Occipital lobe (tissue), 2 donors: ENCODE data around the gene AZGP1. TPM values are rescaled to one million over a fixed set of nuclear protein-coding genes. Genes with fewer than 3 reads are reported as not detected.
"Not testable (repeated sequence)": the region's sequence is repeated elsewhere in the genome, so short reads cannot be mapped to it uniquely, and the experiment has no call there.

ENCODE experiments used
- DNase-seq: peaks from one replicate; lab custom pipeline; 2025; lab: John Stamatoyannopoulos, UW
- total RNA-seq: library from RNA; depleted of rRNA; stranded (reverse); fragments of >200 nt; gene quantifications from one replicate; pipeline ENCODE4 v1.2.3, GENCODE V29; 2014

AZGP1 gene
- total RNA-seq, 1 donor from 2014 or later: not detected

DNA sequence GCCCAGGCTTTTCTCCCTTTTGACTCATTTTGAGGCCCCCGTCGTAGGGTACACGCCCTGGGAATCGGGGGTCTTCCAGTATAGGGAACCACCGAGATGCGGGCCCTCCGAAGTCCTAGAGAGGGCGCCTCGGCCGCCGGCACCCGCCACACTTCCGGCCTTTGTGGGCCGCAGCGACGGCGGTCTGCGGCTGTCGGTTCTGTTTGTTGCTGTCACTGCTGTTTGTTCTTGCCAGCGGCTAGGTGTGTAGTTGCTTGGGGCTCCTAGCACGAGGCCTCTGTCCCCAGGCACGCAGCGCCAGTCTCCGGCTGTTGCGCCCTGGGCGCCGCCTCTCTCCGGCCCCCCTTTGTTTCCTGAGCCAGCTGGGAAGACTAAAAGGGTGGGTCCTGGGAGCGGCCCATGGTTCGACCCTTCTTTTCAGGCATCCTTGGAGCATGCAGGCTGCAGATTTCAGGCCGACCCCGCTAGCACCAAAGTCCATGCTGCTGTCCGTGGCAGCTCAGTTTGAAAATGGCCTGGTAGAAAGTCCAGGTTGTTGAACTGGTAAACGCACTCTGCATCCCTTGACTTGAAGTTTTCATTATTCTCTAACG is 21.8 kb upstream of the AZGP1 start:
- DNase-seq: no peak

DNA sequence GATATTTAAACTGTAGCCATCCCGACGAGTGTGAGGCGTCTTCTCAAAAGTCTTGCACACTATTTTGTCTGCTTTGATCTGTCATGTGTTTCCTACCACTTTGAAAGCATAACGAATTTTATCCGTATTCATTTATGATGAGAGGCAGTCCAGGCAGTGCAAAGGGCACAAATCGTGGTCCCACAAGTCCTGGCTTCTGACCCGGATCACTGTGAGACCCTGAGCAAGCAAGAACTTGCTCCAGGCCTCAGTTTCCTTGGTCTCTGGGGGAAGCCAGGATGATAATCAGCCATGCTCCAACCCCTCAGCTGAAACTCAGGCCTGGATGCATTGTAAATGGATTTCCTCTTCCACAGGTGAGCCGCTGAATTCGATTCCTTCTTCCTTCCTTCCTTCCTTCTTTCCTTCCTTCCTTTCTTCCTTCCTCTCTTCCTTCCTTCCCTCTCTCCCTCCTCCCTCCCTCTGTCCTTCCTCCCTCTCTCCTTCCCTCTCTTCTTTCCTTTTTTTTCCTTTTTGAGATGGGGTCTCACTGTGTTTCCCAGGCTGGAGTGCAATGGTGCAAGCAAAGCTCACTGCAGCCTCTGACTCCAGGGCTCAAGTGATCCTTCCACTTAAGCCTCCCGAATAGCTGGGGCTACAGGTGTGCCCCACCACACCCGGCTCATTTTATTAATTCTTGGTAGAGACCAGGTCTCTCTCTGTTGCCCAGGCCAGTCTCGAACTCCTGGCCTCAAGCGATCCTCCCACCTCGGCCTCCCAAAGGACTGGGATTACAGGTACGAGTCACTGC is 21.1 kb upstream of the AZGP1 start:
- no peak for DNase-seq

DNA sequence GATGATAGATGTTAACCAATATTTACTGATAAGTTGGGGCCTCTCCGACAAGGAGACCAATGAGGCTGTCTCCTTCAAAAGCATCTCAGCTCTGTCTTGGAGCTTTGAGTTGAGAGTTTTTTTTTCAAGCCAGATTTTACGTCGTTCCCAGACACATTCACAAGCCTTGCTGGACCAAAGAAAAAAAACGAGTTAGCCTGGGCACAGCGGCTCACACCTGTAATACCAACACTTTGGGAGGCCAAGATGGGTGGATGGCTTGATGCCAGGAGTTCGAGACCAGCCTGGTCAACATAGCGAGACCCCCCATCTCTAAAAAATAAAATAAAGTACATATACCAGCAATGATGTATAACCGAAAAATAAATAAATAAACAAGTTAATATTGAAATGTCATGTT is 19.0 kb upstream of the AZGP1 start:
- no peak for DNase-seq

DNA sequence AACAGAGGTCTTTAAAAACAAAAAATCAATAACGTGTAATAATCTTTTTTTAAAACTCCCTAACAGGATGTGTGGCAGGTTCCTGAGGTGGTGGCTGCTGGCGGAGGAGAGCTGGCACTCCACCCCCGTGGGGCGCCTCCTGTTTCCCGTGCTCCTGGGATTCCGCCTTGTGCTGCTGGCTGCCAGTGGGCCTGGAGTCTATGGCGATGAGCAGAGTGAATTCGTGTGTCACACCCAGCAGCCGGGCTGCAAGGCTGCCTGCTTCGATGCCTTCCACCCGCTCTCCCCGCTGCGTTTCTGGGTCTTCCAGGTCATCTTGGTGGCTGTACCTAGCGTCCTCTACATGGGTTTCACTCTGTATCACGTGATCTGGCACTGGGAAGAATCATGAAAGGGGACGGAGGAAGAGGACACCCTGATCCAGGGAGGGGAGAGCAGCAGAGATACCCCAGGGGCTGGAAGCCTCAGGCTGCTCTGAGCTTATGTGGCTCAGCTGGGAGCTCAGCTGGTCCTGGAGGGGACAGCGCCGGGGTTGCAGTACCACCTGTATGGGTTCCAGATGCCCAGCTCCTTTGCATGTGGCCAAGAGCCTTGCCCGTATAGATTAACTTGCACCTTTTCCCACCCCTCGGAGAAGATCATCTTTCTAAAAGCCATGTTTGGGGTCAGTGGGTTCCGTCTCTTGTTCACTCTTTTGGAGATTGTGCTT is 16.7 kb upstream of the AZGP1 start:
- DNase-seq: no peak

DNA sequence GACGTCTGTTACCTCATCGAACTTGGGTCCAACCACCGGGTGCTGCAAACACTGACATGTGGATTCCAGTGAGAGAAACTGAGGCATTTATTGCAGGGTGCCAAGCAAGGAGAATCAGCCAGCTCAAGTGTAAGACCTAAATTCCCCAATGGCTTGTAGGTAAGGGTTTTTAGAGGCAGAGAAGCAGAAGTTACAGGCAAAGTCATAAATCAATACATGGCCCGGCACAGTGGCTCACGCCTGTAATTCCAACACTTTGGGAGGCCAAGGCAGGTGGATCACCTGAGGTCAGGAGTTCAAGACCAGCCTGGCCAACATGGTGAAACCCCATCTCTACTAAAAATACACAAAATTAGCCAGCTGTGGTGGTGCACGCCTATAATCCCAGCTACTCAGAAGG is 15.7 kb upstream of the AZGP1 start:
- DNase-seq: not testable (repeated sequence)

DNA sequence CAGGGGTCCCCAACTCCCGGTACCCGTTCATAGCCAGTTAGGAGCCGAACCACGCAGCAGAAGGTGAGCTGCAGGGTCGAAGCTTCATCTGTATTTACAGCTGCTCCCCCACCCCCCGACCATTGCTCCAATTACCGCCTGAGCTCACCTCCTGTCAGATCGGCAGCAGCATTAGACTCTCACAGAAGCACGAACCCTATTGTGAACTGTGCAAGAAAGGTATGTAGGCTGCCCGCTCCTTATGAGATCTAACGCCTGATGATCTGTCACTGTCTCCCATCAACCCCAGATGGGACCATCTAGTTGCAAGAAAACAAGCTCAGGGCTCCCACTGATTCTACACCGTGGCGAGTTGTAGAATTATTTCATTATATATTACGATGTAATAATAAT is 14.6 kb upstream of the AZGP1 start:
- no peak for DNase-seq

DNA sequence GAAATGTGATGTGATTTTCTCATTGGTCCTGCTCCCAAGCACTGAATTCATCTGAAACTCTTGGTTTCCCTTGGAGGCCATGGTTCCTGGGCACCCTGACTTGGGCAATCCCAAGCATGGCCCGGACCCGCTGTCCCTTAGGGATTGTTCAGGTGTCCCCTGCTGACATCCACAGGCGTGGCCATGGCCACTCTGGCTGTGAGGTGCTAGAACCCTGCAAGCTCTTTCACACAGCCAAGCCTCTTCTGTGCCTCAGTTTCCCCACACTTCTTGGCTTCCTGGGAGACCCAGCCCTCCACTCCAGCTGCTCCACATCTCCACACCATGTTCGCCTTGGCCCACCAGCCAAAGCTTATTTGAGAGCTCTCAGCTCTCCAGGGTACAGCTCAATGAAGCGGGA is 12.0 kb upstream of the AZGP1 start:
- DNase-seq: no peak

DNA sequence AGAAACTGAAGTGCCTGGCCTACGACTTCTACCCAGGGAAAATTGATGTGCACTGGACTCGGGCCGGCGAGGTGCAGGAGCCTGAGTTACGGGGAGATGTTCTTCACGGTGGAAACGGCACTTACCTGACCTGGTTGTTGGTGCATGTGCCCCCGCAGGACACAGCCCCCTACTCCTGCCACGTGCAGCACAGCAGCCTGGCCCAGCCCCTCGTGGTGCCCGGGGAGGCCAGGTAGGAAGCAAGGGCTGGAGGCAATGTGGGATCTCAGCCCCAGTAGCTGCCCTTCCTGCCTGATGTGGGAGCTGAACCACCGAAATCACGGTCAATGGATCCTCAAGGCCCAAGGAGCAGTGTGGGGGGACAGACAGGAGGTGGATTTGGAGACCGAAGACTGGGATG is 11.5 kb upstream of the AZGP1 start:
- DNase-seq: not testable (repeated sequence)

DNA sequence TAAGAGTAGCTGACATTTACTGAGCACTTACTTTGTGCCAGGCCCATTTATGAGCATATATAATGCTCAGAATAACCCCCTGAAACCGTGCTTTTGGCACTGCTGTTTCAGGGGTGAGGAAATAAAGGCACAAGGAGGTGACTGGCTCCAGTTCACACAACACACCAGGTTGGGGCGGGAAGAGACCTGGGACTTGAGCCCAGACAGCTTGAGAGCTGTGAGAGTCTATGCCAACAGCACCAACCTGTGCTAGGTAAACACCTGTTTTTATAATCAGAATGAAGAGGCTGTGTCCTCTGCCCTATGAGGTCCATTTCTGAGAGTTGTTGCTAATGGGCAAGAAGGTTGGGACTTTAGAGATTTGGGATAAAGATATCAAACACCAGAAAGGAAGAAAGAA is 8.8 kb upstream of the AZGP1 start:
- no peak for DNase-seq

DNA sequence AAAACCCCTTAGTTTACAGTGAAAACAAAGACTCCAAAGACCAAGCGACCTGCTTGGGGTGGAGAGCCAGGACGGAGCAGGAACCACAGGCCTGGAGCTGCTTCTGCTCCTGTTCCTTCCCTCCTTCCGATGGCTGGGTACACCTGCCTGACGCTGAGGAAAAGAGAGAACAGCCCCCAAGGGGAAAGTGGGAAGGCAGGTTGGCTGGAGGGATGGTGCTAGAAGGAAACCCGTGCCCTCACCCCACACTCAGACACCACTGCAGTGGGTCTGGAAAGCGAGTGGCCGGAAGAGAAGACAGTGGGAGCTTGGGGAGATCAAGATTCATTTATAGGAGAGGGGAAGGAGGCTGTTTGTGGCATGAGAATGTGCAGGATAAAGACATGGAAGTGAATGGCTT is 5.2 kb upstream of the AZGP1 start:
- not testable (repeated sequence) for DNase-seq

DNA sequence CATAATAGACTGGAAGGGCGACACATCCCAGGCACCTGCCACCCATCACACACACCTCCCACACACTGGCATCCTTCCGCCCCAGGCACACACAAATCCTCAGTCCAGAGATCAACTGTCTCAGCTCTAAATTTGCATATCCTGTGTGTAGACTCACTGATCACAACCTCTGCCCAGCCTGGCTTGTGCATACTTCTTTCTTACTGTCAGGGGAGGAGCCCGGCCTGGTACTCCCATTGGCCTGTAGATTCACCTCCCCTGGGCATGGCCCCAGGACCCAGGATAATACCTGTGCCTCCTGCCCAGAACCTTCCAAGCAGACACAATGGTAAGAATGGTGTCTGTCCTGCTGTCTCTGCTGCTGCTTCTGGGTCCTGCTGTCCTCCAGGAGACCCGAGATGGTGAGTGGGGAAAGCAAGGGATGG is 4.6 kb upstream of the AZGP1 start:
- DNase-seq: not testable (repeated sequence)

DNA sequence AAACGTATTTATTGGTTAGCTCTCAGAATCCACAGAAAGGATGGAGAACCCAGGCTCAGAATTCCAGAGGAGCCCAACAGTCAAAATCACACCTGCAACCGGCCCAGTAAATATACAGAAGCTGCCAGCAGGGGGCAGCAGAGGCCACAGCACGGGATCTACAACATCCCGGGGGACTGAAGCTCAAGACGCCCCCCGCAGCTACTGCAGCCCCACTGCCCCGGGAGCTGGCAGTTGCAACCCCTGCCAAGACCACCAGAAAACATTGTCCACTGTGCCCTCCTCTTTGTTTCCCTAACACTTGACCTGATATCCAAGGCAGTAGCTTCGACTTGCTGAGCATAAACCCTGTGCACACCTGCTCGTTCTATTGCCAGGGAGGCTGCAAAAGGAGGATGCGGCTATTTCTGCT is 4.0 kb upstream of the AZGP1 start:
- peak; percentile 16 for DNase-seq

DNA sequence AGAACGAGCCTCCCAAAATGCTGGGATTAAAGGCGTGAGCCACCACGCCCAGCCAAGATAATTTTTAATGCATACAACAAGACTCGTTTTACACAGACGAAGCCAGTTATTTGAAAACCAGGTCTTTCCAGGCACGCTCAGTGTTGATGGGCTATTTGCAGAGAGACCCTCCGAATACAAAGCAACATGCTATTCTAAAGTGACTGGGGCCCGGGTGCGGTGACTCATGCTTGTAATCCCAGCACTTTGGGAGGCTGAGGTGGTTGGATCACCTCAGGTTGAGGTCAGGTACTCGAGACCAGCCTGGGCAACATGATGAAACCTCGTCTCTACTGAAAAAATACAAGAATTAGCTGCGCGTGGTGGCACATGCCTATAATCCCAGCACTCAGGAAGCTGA is 795 bp upstream of the AZGP1 start:
- no peak for DNase-seq

DNA sequence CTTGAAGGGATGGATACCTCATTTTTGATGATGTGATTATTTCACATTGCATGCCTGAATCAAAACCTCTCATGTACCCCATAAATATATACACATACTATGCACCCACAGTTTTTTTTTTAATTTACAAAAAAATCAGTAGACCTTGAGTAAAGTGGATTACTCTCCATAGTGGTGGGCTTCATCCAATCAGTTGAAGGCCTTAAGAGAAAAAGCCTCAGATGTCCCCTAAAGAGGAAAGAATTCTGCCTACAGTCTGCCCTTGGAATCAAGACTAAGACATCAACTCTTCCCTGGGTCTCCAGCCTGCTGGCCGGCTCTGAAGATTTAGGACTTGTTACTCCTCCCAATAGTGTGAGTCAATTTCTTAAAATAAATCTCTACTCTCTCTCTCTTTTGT is 1.1 kb downstream of the AZGP1 start:
- DNase-seq: no peak

DNA sequence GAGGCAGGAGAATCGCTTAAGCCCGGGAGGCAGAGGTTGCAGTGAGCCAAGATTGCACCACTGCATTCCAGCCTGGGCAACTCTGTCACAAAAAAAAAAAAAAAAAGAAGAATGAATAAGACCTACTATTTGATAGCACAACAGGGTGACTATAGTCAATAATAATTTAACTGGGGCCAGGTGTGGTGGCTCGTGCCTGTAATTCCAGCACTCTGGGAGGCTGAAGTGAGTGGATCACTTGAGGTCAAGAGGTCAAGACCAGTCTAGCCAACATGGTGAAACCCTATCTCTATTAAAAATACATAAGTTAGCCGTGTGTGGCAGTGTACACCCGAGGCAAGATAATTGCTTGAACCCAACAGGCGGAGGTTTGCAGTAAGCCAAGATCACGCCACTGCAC is 2.0 kb downstream of the AZGP1 start:
- not testable (repeated sequence) for DNase-seq

DNA sequence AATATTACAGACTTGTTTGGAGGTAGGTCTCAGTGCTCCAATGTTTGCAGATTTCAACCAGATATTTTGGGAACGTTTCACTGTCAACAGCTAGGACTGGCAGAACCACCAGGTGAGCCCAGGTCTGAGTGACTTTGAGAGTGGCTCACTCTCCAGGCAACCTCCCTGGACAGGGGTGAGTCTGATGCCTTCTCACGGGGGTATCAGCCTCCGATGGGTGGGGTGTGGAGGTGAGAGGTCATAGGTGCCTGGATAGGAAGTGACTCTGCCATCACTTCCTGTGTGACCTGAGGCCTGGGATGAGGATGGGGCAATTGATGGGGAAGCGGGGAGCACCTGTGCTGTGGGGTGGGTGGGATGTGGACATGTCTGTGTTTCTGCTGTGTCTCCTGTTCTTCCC is 4.6 kb downstream of the AZGP1 start:
- no peak for DNase-seq

DNA sequence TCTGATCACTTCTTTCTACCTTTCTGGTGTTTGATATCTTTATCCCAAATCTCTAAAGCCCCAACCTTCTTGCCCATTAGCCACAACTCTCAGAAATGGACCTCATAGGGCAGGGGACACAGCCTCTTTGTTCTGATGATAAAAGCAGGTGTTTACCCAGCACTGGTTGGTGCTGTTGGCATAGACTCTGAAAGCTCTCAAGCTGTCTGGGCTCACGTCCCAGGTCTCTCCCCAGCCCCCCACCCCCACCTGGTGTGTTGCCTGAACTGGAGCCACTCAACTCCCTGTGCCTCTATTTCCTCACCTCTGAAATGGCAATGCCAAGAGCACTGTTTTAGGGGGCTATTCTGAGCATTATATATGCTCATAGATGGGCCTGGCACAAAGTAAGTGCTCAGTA is 6.0 kb downstream of the AZGP1 start:
- DNase-seq: not testable (repeated sequence)

DNA sequence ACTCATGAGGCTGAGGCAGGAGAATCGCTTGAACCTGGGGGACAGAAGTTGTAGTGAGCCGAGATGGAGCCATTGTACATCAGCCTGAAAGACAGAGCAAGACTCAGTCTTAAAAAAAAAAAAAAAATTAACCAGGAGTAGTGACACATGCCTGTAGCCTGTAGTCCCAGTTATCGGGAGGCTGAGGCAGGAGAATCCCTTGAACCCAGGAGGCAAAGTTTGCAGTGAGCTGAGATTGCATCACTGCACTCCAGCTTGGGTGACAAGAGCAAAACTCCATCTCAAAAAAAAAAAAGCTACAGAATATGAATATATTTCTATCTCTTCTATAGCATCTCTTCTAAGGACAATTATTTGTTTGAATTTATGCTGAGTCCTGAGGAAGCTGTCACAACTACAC is 6.5 kb downstream of the AZGP1 start:
- no peak for DNase-seq

DNA sequence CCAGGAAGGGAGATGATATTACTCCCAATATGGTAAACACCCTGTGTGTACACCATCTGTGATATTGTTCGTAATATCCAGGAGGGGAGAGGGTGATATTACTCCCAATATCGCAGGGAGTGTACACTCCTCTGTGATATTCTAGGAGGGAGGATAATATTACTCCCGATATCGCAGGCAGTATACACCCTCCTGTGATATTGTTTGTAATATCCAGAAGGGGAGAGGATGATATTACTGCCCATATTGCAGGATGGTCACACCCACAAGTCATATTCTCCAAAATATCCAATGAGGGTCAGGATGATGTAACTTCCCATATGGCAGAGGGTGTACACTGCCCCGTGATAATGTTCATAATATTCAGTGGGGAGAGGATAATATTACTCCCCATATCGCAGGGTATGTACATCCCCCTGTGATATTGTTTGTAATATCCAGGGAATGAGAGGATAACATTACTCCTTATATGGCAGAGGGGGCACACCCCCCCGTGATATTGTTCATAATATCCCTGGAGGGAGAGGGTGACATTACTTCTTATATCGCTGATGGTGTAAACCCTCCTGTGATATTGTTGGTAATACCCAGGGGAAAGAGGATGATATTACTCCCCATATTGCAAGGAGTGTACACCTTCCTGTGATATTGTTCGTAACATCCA is 17.1 kb downstream of the AZGP1 start:
- no peak for DNase-seq

DNA sequence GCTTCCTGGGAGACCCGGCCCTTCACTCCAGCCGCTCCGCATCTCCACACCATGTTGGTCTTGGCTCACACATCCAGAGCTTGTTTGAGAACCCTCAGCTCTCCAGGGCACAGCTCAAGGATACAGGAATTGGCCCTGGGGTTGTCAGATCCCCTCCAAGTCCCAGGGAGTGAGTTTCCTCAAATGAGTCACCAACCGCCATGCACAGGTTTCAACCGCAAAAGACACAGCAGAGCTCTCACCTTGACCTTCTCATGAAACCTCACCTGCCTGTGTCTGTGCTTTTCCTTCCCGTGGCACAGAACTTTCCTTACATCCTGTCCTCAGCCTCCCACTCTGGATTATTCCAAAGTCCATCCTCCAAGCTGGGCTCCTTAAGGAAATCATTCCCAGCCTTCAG is 20.6 kb downstream of the AZGP1 start:
- no peak for DNase-seq

DNA sequence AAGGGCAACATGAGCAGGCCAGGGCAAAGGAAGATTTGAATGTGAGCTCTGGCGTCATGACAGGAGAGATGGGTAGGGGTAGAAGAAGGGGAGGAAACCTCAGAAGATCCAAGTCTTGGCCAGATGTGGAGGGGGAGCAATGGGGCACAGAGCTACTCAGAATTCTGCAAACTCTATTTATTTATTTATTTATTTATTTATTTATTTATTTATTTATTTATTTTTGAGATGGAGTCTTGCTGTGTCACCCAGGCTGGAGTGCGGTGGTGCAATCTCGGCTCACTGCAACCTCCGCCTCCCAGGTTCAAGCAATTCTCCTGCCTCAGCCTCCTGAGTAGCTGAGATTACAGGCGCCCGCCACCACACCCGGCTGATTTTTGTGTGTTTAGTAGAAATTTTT is 21.2 kb downstream of the AZGP1 start:
- not testable (repeated sequence) for DNase-seq

DNA sequence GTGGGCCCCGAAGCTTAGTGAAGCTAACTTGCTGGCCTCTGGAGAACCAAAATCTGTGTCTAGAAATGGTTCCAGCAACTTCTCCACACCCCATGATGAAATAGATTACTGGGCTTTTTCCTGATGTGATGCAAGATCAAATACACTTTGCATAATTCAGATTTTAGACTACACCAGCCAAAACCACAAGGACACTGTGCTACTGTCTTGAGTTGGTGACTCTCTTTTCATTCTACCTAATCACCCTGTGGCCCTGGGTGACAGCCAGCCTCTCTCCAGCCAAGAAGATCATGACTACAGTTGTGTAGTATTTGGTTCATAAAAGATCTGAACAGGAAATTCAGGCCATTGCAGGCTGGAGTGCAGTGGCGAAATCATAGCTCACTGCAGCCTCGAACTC is 22.2 kb downstream of the AZGP1 start:
- DNase-seq: no peak
